ENCODE results near the gene LGALS7.
"Not testable (repeated sequence)": the region's sequence is repeated elsewhere in the genome, so short reads cannot be mapped to it uniquely, and the experiment has no call there.

LGALS7 gene

GRCh38 chr19:38784224-38784623, 10.9 kb upstream of the LGALS7 start:
- Histone ChIP-seq H3K9me3 (replicated peaks in 1 of 2; ENCODE audit: control insufficient read depth in 2 of 2, insufficient read depth in 1 of 2, low read depth in 1 of 2, low read length in 2 of 2) (no peaks in the 10 kb centered on the region), H4K91ac (ENCODE audit: low read depth, low read length, poor library complexity) (no peak overlapping the region), H3K27ac (replicated peaks; ENCODE audit: low read length) (no peak overlapping the region), H2BK120ac (ENCODE audit: low read depth, low read length) (no peak overlapping the region), H2BK5ac (ENCODE audit: low read length) (no peak overlapping the region), H3K9ac (ENCODE audit: low read depth, low read length, poor library complexity) (no peak overlapping the region), H3K79me1 (ENCODE audit: low read depth, low read length) (peaks cover 2% of the 10 kb centered on the region), H3K36me3 (replicated peaks in 1 of 2; ENCODE audit: control insufficient read depth in 2 of 2, insufficient read depth in 2 of 2, low read length in 2 of 2) (no peaks in the 10 kb centered on the region), H3K23ac (ENCODE audit: low read depth, low read length, poor library complexity) (no peak overlapping the region), H2AK5ac (ENCODE audit: low read depth, low read length) (no peak overlapping the region), H4K8ac (ENCODE audit: low read depth, low read length) (no peak overlapping the region), H3K27me3 (ENCODE audit: control insufficient read depth in 3 of 3, insufficient read depth in 3 of 3, low read depth in 1 of 3, low read length in 3 of 3) (no peaks in the 10 kb centered on the region), H3K4me2 (ENCODE audit: insufficient read depth, low read length, poor library complexity, severe bottlenecking) (no peak overlapping the region), H3K4ac (ENCODE audit: low read length) (no peak overlapping the region), H3K4me3 (ENCODE audit: low read length in 2 of 2) (no peak overlapping the region), H2BK12ac (ENCODE audit: low read length) (no peak overlapping the region), H2BK15ac (ENCODE audit: low read length) (no peak overlapping the region), H2AFZ (ENCODE audit: low read length) (no peak overlapping the region), H3K18ac (ENCODE audit: low read length) (no peak overlapping the region), H3K4me1 (ENCODE audit: control insufficient read depth in 2 of 2, insufficient read depth in 1 of 2, low read depth in 1 of 2, low read length in 2 of 2) (peaks cover 0 to 1% of the 10 kb centered on the region in 2 donors), H3K14ac (ENCODE audit: low read length) (no peak overlapping the region)
- no peak for DNase-seq (ENCODE audit: low spot score)
- no CpG with 5 or more reads among the region's 3 CpGs for WGBS, 2 donors (ENCODE audit: extremely low coverage in 2 of 2, insufficient read length in 2 of 2, insufficient replicate concordance in 1 of 2)

GRCh38 chr19:38782212-38782611, 8.9 kb upstream of the LGALS7 start:
- not testable (repeated sequence) for H4K91ac ChIP-seq (ENCODE audit: low read depth, low read length, poor library complexity); H2BK5ac ChIP-seq (ENCODE audit: low read length); H3K27me3 ChIP-seq (ENCODE audit: control insufficient read depth in 3 of 3, insufficient read depth in 3 of 3, low read depth in 1 of 3, low read length in 3 of 3); H3K23ac ChIP-seq (ENCODE audit: low read depth, low read length, poor library complexity); H2AK5ac ChIP-seq (ENCODE audit: low read depth, low read length); DNase-seq (ENCODE audit: low spot score); H3K27ac ChIP-seq (replicated peaks; ENCODE audit: low read length); H3K18ac ChIP-seq (ENCODE audit: low read length); H3K9me3 ChIP-seq (replicated peaks in 1 of 2; ENCODE audit: control insufficient read depth in 2 of 2, insufficient read depth in 1 of 2, low read depth in 1 of 2, low read length in 2 of 2); H3K4me1 ChIP-seq (ENCODE audit: control insufficient read depth in 2 of 2, insufficient read depth in 1 of 2, low read depth in 1 of 2, low read length in 2 of 2); H4K8ac ChIP-seq (ENCODE audit: low read depth, low read length); H2BK12ac ChIP-seq (ENCODE audit: low read length); H3K4ac ChIP-seq (ENCODE audit: low read length); H2BK120ac ChIP-seq (ENCODE audit: low read depth, low read length); H3K79me1 ChIP-seq (ENCODE audit: low read depth, low read length); H3K14ac ChIP-seq (ENCODE audit: low read length); H3K4me3 ChIP-seq (ENCODE audit: low read length in 2 of 2); H2AFZ ChIP-seq (ENCODE audit: low read length); H2BK15ac ChIP-seq (ENCODE audit: low read length); H3K36me3 ChIP-seq (replicated peaks in 1 of 2; ENCODE audit: control insufficient read depth in 2 of 2, insufficient read depth in 2 of 2, low read length in 2 of 2); H3K9ac ChIP-seq (ENCODE audit: low read depth, low read length, poor library complexity); H3K4me2 ChIP-seq (ENCODE audit: insufficient read depth, low read length, poor library complexity, severe bottlenecking)
- no CpG with 5 or more reads among the region's 13 CpGs for WGBS, 2 donors (ENCODE audit: extremely low coverage in 2 of 2, insufficient read length in 2 of 2, insufficient replicate concordance in 1 of 2)

DNA sequence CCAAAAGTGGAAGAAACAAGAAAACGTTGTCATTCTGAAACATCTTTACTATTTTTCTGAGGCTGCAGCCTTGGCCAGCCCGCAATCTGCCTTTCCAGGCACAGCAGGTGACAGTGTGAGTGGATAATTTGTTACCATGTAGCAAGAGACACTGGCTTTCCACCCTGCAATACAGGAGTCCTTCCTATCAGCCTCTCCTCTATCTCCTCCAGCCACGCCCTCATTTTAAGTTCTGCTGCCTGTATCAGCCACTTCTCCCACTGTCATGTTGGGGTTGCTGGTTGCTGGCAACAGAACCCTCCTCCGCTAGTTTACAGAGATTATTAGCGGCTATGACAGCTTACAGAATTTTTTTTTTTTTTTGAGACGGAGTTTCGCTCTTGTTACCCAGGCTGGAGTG, 7.7 kb upstream of the LGALS7 start:
- no peak overlapping the region for H4K91ac ChIP-seq (ENCODE audit: low read depth, low read length, poor library complexity)
- no CpG with 5 or more reads among the region's 7 CpGs for WGBS, 2 donors (ENCODE audit: extremely low coverage in 2 of 2, insufficient read length in 2 of 2, insufficient replicate concordance in 1 of 2)
- no peak for DNase-seq (ENCODE audit: low spot score)

DNA sequence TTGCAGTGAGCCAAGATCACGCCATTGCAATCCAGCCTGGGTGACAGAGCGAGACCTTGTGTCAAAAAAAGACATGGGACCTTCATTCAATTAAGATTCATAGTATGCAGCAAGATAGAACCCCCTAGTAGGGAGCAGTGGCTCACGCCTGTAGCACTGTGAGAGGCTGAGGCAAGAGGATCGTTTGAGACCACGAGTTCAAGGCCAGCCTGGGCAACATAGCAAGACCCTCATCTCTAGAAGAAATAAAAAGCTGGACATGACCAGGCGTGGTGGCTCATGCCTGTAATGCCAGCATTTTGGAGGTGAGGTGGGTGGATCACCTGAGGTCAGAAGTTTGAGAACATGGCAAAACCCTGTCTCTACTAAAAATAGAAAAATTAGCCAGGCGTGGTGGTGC, 7.1 kb upstream of the LGALS7 start:
- H4K8ac ChIP-seq (ENCODE audit: low read depth, low read length), result no peak overlapping the region
- no peak for DNase-seq (ENCODE audit: low spot score)
- H3K4me1 ChIP-seq (ENCODE audit: control insufficient read depth in 2 of 2, insufficient read depth in 1 of 2, low read depth in 1 of 2, low read length in 2 of 2), result no peaks in the 10 kb centered on the region
- H3K4me2 ChIP-seq (ENCODE audit: insufficient read depth, low read length, poor library complexity, severe bottlenecking), result no peak overlapping the region
- peaks cover 0 to 4% (median 0%) of the 10 kb centered on the region in 3 experiments for H3K27me3 ChIP-seq (ENCODE audit: control insufficient read depth in 3 of 3, insufficient read depth in 3 of 3, low read depth in 1 of 3, low read length in 3 of 3)
- H2AK5ac ChIP-seq (ENCODE audit: low read depth, low read length), result no peak overlapping the region
- no peak overlapping the region for H2BK120ac ChIP-seq (ENCODE audit: low read depth, low read length)
- no peak overlapping the region for H2AFZ ChIP-seq (ENCODE audit: low read length)
- H3K4me3 ChIP-seq (ENCODE audit: low read length in 2 of 2), result no peak overlapping the region
- no peak overlapping the region for H3K4ac ChIP-seq (ENCODE audit: low read length)
- no CpG with 5 or more reads among the region's 7 CpGs for WGBS, 2 donors (ENCODE audit: extremely low coverage in 2 of 2, insufficient read length in 2 of 2, insufficient replicate concordance in 1 of 2)
- no peak overlapping the region for H3K23ac ChIP-seq (ENCODE audit: low read depth, low read length, poor library complexity)
- H3K14ac ChIP-seq (ENCODE audit: low read length), result no peak overlapping the region
- no peak overlapping the region for H3K18ac ChIP-seq (ENCODE audit: low read length)
- no peaks in the 10 kb centered on the region for H3K79me1 ChIP-seq (ENCODE audit: low read depth, low read length)
- H2BK5ac ChIP-seq (ENCODE audit: low read length), result no peak overlapping the region
- H3K36me3 ChIP-seq (replicated peaks in 1 of 2; ENCODE audit: control insufficient read depth in 2 of 2, insufficient read depth in 2 of 2, low read length in 2 of 2), result no peaks in the 10 kb centered on the region
- H3K27ac ChIP-seq (replicated peaks; ENCODE audit: low read length), result no peak overlapping the region
- no peak overlapping the region for H2BK12ac ChIP-seq (ENCODE audit: low read length)
- no peak overlapping the region for H4K91ac ChIP-seq (ENCODE audit: low read depth, low read length, poor library complexity)
- H3K9ac ChIP-seq (ENCODE audit: low read depth, low read length, poor library complexity), result no peak overlapping the region
- no peaks in the 10 kb centered on the region for H3K9me3 ChIP-seq (replicated peaks in 1 of 2; ENCODE audit: control insufficient read depth in 2 of 2, insufficient read depth in 1 of 2, low read depth in 1 of 2, low read length in 2 of 2)
- no peak overlapping the region for H2BK15ac ChIP-seq (ENCODE audit: low read length)

More for the DNA sequence above, 7.7 kb upstream of the LGALS7 start:
- H3K4ac ChIP-seq (ENCODE audit: low read length), result no peak overlapping the region
- no peak overlapping the region for H3K27ac ChIP-seq (replicated peaks; ENCODE audit: low read length)
- no peak overlapping the region for H3K4me2 ChIP-seq (ENCODE audit: insufficient read depth, low read length, poor library complexity, severe bottlenecking)
- no peak overlapping the region for H2BK15ac ChIP-seq (ENCODE audit: low read length)
- no peaks in the 10 kb centered on the region for H3K4me1 ChIP-seq (ENCODE audit: control insufficient read depth in 2 of 2, insufficient read depth in 1 of 2, low read depth in 1 of 2, low read length in 2 of 2)
- no peak overlapping the region for H2AFZ ChIP-seq (ENCODE audit: low read length)
- no peaks in the 10 kb centered on the region for H3K9me3 ChIP-seq (replicated peaks in 1 of 2; ENCODE audit: control insufficient read depth in 2 of 2, insufficient read depth in 1 of 2, low read depth in 1 of 2, low read length in 2 of 2)
- H3K4me3 ChIP-seq (ENCODE audit: low read length in 2 of 2), result no peak overlapping the region
- no peak overlapping the region for H3K14ac ChIP-seq (ENCODE audit: low read length)
- H2AK5ac ChIP-seq (ENCODE audit: low read depth, low read length), result no peak overlapping the region
- no peak overlapping the region for H3K18ac ChIP-seq (ENCODE audit: low read length)
- H3K79me1 ChIP-seq (ENCODE audit: low read depth, low read length), result no peaks in the 10 kb centered on the region
- no peak overlapping the region for H3K9ac ChIP-seq (ENCODE audit: low read depth, low read length, poor library complexity)
- no peak overlapping the region for H3K23ac ChIP-seq (ENCODE audit: low read depth, low read length, poor library complexity)
- H3K27me3 ChIP-seq (ENCODE audit: control insufficient read depth in 3 of 3, insufficient read depth in 3 of 3, low read depth in 1 of 3, low read length in 3 of 3), result peaks cover 0 to 4% (median 0%) of the 10 kb centered on the region in 3 experiments
- H2BK120ac ChIP-seq (ENCODE audit: low read depth, low read length), result no peak overlapping the region
- H2BK5ac ChIP-seq (ENCODE audit: low read length), result no peak overlapping the region
- H3K36me3 ChIP-seq (replicated peaks in 1 of 2; ENCODE audit: control insufficient read depth in 2 of 2, insufficient read depth in 2 of 2, low read length in 2 of 2), result no peaks in the 10 kb centered on the region
- H4K8ac ChIP-seq (ENCODE audit: low read depth, low read length), result no peak overlapping the region
- H2BK12ac ChIP-seq (ENCODE audit: low read length), result no peak overlapping the region
